ENCODE results near the gene GALM.
"Not testable (repeated sequence)": the region's sequence is repeated elsewhere in the genome, so short reads cannot be mapped to it uniquely, and the experiment has no call there.

GALM gene

GRCh38 chr2:38711558-38711957, 45.6 kb downstream of the GALM start:
- DNase-seq (ENCODE audit: low read depth in 2 of 2), result no peak

- DNase-seq (ENCODE audit: low read depth in 2 of 2), result no peak
Measured at GRCh38 chr2:38712413-38712812, 46.5 kb downstream of the GALM start.

- DNase-seq (ENCODE audit: low read depth in 2 of 2), result no peak
Measured at GRCh38 chr2:38712871-38713270, 47.0 kb downstream of the GALM start.

- no peak for DNase-seq (ENCODE audit: low read depth in 2 of 2)
Measured at GRCh38 chr2:38713338-38713737, 47.4 kb downstream of the GALM start.

GRCh38 chr2:38714941-38715340, 49.0 kb downstream of the GALM start:
- DNase-seq (ENCODE audit: low read depth in 2 of 2), result not testable (repeated sequence)

- DNase-seq (ENCODE audit: low read depth in 2 of 2), result no peak
Measured at GRCh38 chr2:38716185-38716584, 50.3 kb downstream of the GALM start.

GRCh38 chr2:38718601-38719000, 52.7 kb downstream of the GALM start:
- no peak for DNase-seq (ENCODE audit: low read depth in 2 of 2)

- DNase-seq (ENCODE audit: low read depth in 2 of 2), result no peak
Measured at GRCh38 chr2:38719706-38720105, 53.8 kb downstream of the GALM start.

GRCh38 chr2:38720613-38721241, 54.8 kb downstream of the GALM start:
- no peak for DNase-seq (ENCODE audit: low read depth in 2 of 2)

GRCh38 chr2:38722271-38723061, 56.6 kb downstream of the GALM start:
- DNase-seq (ENCODE audit: low read depth in 2 of 2), result peak; percentile 26 to 27

GRCh38 chr2:38723173-38723572, 57.3 kb downstream of the GALM start:
- no peak for DNase-seq (ENCODE audit: low read depth in 2 of 2)

- DNase-seq (ENCODE audit: low read depth in 2 of 2), result no peak
Measured at GRCh38 chr2:38727661-38728060, 61.7 kb downstream of the GALM start.

GRCh38 chr2:38728694-38729093, 62.8 kb downstream of the GALM start:
- DNase-seq (ENCODE audit: low read depth in 2 of 2), result no peak

- no peak for DNase-seq (ENCODE audit: low read depth in 2 of 2)
Measured at GRCh38 chr2:38731090-38731489, 65.2 kb downstream of the GALM start.

GRCh38 chr2:38731684-38732221, 65.8 kb downstream of the GALM start:
- no peak for DNase-seq (ENCODE audit: low read depth in 2 of 2)

- no peak for DNase-seq (ENCODE audit: low read depth in 2 of 2)
Measured at GRCh38 chr2:38733300-38733971, 67.5 kb downstream of the GALM start.

GRCh38 chr2:38734299-38735058, 68.6 kb downstream of the GALM start:
- no peak for DNase-seq (ENCODE audit: low read depth in 2 of 2)

- no peak for DNase-seq (ENCODE audit: low read depth in 2 of 2)
Measured at GRCh38 chr2:38735999-38736320, 70.0 kb downstream of the GALM start.

- DNase-seq (ENCODE audit: low read depth in 2 of 2), result not testable (repeated sequence)
Measured at GRCh38 chr2:38737000-38737698, 71.2 kb downstream of the GALM start.

GRCh38 chr2:38737925-38738324, 72.0 kb downstream of the GALM start:
- no peak for DNase-seq (ENCODE audit: low read depth in 2 of 2)

GRCh38 chr2:38739524-38739923, 73.6 kb downstream of the GALM start:
- no peak for DNase-seq (ENCODE audit: low read depth in 2 of 2)

All from stimulated activated CD8-positive, alpha-beta memory T cell treated with anti-CD3 and anti-CD28 coated beads, Interleukin-15, amount 100 ng/mL, for 4 hours (primary cell).